Gastroesophageal sphincter (tissue), 2 donors: ENCODE results near the gene MUSK.

ENCODE experiments used
- EP300 ChIP-seq: sonication (generic); formaldehyde crosslinking; IDR thresholded peaks from one replicate; pipeline ENCODE4 v1.6.1; 2017; ENCODE audit warnings: antibody characterized with exemption, mild to moderate bottlenecking
- POLR2A ChIP-seq, 2 donors: fragments of 450-650 bp; IDR thresholded peaks; one replicate each; pipeline ENCODE4 v1.6.1; 2017; ENCODE audit warnings: antibody characterized with exemption in 2 of 2, mild to moderate bottlenecking in 2 of 2, moderate library complexity in 1 of 2

- TF ChIP-seq POLR2A (IDR thresholded peaks at IDR 0.05) (no peak), EP300 (no peak)
These were observed 27.3 kb upstream of the MUSK start for GRCh38 chr9:110641293-110641692.
